HG03439 (cell line): ENCODE data around the gene FAM117B.
"Not testable (repeated sequence)": the region's sequence is repeated elsewhere in the genome, so short reads cannot be mapped to it uniquely, and the experiment has no call there.

Experiments
- ATAC-seq: cut with Tn5 transposase; IDR thresholded peaks from one replicate; pipeline ENCODE4 v1.9.1; 2021; ENCODE audit warnings: mild to moderate bottlenecking, moderate library complexity; ENCODE audit not compliant: unreplicated experiment

FAM117B gene

GRCh38 chr2:202756598-202756997 is 121.8 kb downstream of the FAM117B start:
- no peak for ATAC-seq

- no peak for ATAC-seq
Observed at GRCh38 chr2:202757339-202757738, 122.6 kb downstream of the FAM117B start.

GRCh38 chr2:202758128-202758527 is 123.4 kb downstream of the FAM117B start:
- no peak for ATAC-seq

- no peak for ATAC-seq
Observed at GRCh38 chr2:202758604-202759003, 123.8 kb downstream of the FAM117B start.

- ATAC-seq = no peak
Observed at GRCh38 chr2:202760848-202761247, 126.1 kb downstream of the FAM117B start.

GRCh38 chr2:202762556-202762955 is 127.8 kb downstream of the FAM117B start:
- ATAC-seq = no peak

- ATAC-seq = no peak
Observed at GRCh38 chr2:202763916-202764315, 129.1 kb downstream of the FAM117B start.

- ATAC-seq = no peak
Observed at GRCh38 chr2:202764991-202765390, 130.2 kb downstream of the FAM117B start.

- no peak for ATAC-seq
Observed at GRCh38 chr2:202765436-202765835, 130.7 kb downstream of the FAM117B start.

- ATAC-seq = no peak
Observed at GRCh38 chr2:202768273-202768672, 133.5 kb downstream of the FAM117B start.

GRCh38 chr2:202769201-202769600 is 134.4 kb downstream of the FAM117B start:
- ATAC-seq = no peak

GRCh38 chr2:202771336-202771735 is 136.6 kb downstream of the FAM117B start:
- ATAC-seq = no peak

GRCh38 chr2:202771741-202772460 is 137.1 kb downstream of the FAM117B start:
- no peak for ATAC-seq

GRCh38 chr2:202773301-202773973 is 138.7 kb downstream of the FAM117B start:
- ATAC-seq = no peak

- no peak for ATAC-seq
Observed at GRCh38 chr2:202774104-202774503, 139.3 kb downstream of the FAM117B start.

GRCh38 chr2:202778217-202778616 is 143.4 kb downstream of the FAM117B start:
- no peak for ATAC-seq

GRCh38 chr2:202780514-202781021 is 145.8 kb downstream of the FAM117B start:
- peak; percentile 97 for ATAC-seq

- no peak for ATAC-seq
Observed at GRCh38 chr2:202782940-202783558, 148.3 kb downstream of the FAM117B start.

GRCh38 chr2:202786842-202787241 is 152.1 kb downstream of the FAM117B start:
- ATAC-seq = no peak

GRCh38 chr2:202790676-202791075 is 155.9 kb downstream of the FAM117B start:
- no peak for ATAC-seq

GRCh38 chr2:202797944-202798343 is 163.2 kb downstream of the FAM117B start:
- ATAC-seq = no peak

- ATAC-seq = not testable (repeated sequence)
Observed at GRCh38 chr2:202805911-202806310, 171.1 kb downstream of the FAM117B start.
